Right lobe of liver (tissue), 6 donors: ENCODE results near the gene PTGER2. TPM values are rescaled to one million over a fixed set of nuclear protein-coding genes. Genes with fewer than 3 reads are reported as not detected.

Source experiments
- ATAC-seq, 4 donors: fragments of 200-7000 bp; cut with Tn5 transposase; one replicate each; pipeline ENCODE4 v1.9.1; 2020; ENCODE audit warnings: mild to moderate bottlenecking in 4 of 4, moderate library complexity in 4 of 4
- DNase-seq, 3 donors: peaks; one replicate each; pipeline ENCODE4 v3.0.0-alpha.2; 2020
- H3K27ac ChIP-seq, 3 donors: fragments of 200-600 bp; one replicate each; pipeline ENCODE4 v1.8.0; 2022
- H3K27me3 ChIP-seq, 2 donors: fragments of 200-600 bp; one replicate each; pipeline ENCODE4 v1.8.0; 2022
- H3K36me3 ChIP-seq, 4 donors: fragments of 200-600 bp; sonication (generic) in 1 of 4; one replicate each; pipeline versions ENCODE4 v1.5.1 to v1.8.0; 2017 to 2022; ENCODE audit warnings: control low read depth in 1 of 4
- H3K4me1 ChIP-seq, 4 donors: fragments of 200-600 bp; sonication (generic) in 1 of 4; one replicate each; pipeline versions ENCODE4 v1.5.1 to v1.8.0; 2017 to 2022; ENCODE audit warnings: control low read depth in 1 of 4
- H3K4me3 ChIP-seq, 3 donors: fragments of 200-600 bp; one replicate each; pipeline ENCODE4 v1.8.0; 2022
- H3K9me3 ChIP-seq, 4 donors: fragments of 200-600 bp; sonication (generic) in 1 of 4; one replicate each; pipeline versions ENCODE4 v1.5.1 to v1.8.0; 2017 to 2022; ENCODE audit warnings: control low read depth in 1 of 4
- CTCF ChIP-seq, 4 donors: fragments of 200-600 bp in 3 of 4; fragments of 450-650 bp in 1 of 4; IDR thresholded peaks; one replicate each; pipeline versions ENCODE4 v1.5.1 to v1.8.0; 2016 to 2022; ENCODE audit warnings: antibody characterized with exemption in 4 of 4, mild to moderate bottlenecking in 2 of 4
- POLR2A ChIP-seq: fragments of 450-650 bp; IDR thresholded peaks from one replicate; pipeline ENCODE4 v1.6.1; 2017; ENCODE audit warnings: antibody characterized with exemption, mild to moderate bottlenecking
- WGBS: methylation state at CpG from one replicate; pipeline ENCODE4 v1.1.6; 2018; ENCODE audit warnings: low coverage, low lambda C conversion rate; ENCODE audit not compliant: insufficient coverage; ENCODE audit errors: missing lambda C conversion rate; 5-methylcytosine and 5-hydroxymethylcytosine counted together
- intact Hi-C, 2 donors: fragments of 100-400 bp; cut with DNase I; formaldehyde crosslinking; loops; one replicate each; pipeline versions ENCODE4 v1.11.2 to v1.14.1; 2022
- total RNA-seq, 6 experiments: library from RNA; depleted of rRNA in 2 of 6; stranded (reverse); fragments of >200 nt in 2 of 6; fragmentation: NEBNext Ultra II Directional in 3 of 6; extraction: Animal tissue kit (Norgen Biotek cat#: 25700) in 3 of 6; gene quantifications; one replicate each; pipeline versions ENCODE4 v1.1.0 to v1.2.4, GENCODE V29; 2016 to 2023
- donor health status: DM: no; HTN: yes; CAD: no.
- donor health status: DM: no; HTN: no; CAD: no.
- donor health status: DM: no; HTN: no; CAD: no.
- donor health status: DM: no; HTN: yes; CAD: no.
- donor health status: DM: no; HTN: yes; CAD: no.

PTGER2 gene
- total RNA-seq, 6 experiments from 2014 or later, result 0.24 to 1.9 (median 0.51) TPM

GRCh38 chr14:52299692-52300278, 14.3 kb upstream of the PTGER2 start:
- DNase-seq (no peak), ATAC-seq (peak; percentile 77 to 89 (median 86))
- H3K27ac ChIP-seq, result no peak overlapping the region
- H3K36me3 ChIP-seq, result no peaks in the 10 kb centered on the region
- no peak overlapping the region for H3K4me3 ChIP-seq
- H3K27me3 ChIP-seq, result no peaks in the 10 kb centered on the region
- H3K9me3 ChIP-seq, result no peaks in the 10 kb centered on the region
- intact Hi-C loops, result loop anchor here (5.0 kb wide), 1 partner anchor 178 kb away; no protein-coding TSS in a partner anchor
- TF ChIP-seq POLR2A (no peak), CTCF (IDR thresholded peaks at IDR 0.05) (peak; percentile 70 to 80 (median 75))
- H3K4me1 ChIP-seq, result no peaks in the 10 kb centered on the region

- Histone ChIP-seq H3K4me3 (no peak overlapping the region), H3K36me3 (no peaks in the 10 kb centered on the region), H3K27ac (no peak overlapping the region), H3K27me3 (no peaks in the 10 kb centered on the region), H3K9me3 (no peaks in the 10 kb centered on the region), H3K4me1 (no peaks in the 10 kb centered on the region)
- 50% methylated on average over 4 of the region's 4 CpGs for WGBS
- TF ChIP-seq CTCF (IDR thresholded peaks at IDR 0.05) (no peak), POLR2A (no peak)
- no peak for ATAC-seq
- no peak for DNase-seq
- intact Hi-C loops, result no loop called here
These were observed 10.9 kb upstream of the PTGER2 start for GRCh38 chr14:52303236-52303635.

- Histone ChIP-seq H3K4me1 (no peaks in the 10 kb centered on the region), H3K36me3 (no peaks in the 10 kb centered on the region), H3K27me3 (no peaks in the 10 kb centered on the region), H3K9me3 (no peaks in the 10 kb centered on the region), H3K27ac (no peak overlapping the region), H3K4me3 (no peak overlapping the region)
- 64% methylated on average over 4 of the region's 4 CpGs for WGBS
- intact Hi-C loops, result no loop called here
- TF ChIP-seq POLR2A (no peak), CTCF (IDR thresholded peaks at IDR 0.05) (no peak)
- ATAC-seq (no peak), DNase-seq (no peak)
These were observed 9.7 kb upstream of the PTGER2 start for GRCh38 chr14:52304248-52304904.

GRCh38 chr14:52305014-52305413, 9.1 kb upstream of the PTGER2 start:
- H3K36me3 ChIP-seq, result no peaks in the 10 kb centered on the region
- H3K4me1 ChIP-seq, result no peaks in the 10 kb centered on the region
- H3K27ac ChIP-seq, result no peak overlapping the region
- H3K9me3 ChIP-seq, result no peaks in the 10 kb centered on the region
- 67% methylated on average over 6 of the region's 6 CpGs for WGBS
- H3K27me3 ChIP-seq, result no peaks in the 10 kb centered on the region
- intact Hi-C loops, result no loop called here
- H3K4me3 ChIP-seq, result no peak overlapping the region
- DNase-seq (no peak), ATAC-seq (no peak)
- TF ChIP-seq CTCF (IDR thresholded peaks at IDR 0.05), result no peak
- TF ChIP-seq POLR2A, result no peak
